Transverse colon (tissue), 4 donors: Measurements from ENCODE around the gene DST.
A peak's percentile ranks its signal among the peaks of the same experiment; 100 is the strongest.

Source experiments
- CTCF ChIP-seq, 5 experiments: fragments of 200-600 bp in 3 of 5; fragments of 450-650 bp in 2 of 5; sonication (generic) in 3 of 5; IDR thresholded peaks; 1 replicate in 2 of 5; 2 replicates in 3 of 5; pipeline ENCODE4 v1.5.1; 2016 to 2017; ENCODE audit warnings: antibody characterized with exemption in 5 of 5, inconsistent platforms in 3 of 5, mild to moderate bottlenecking in 2 of 5, moderate library complexity in 1 of 5
- EP300 ChIP-seq: sonication (generic); formaldehyde crosslinking; IDR thresholded peaks from one replicate; pipeline ENCODE4 v1.6.1; 2017; ENCODE audit warnings: antibody characterized with exemption, low read depth
- POLR2A ChIP-seq: fragments of 450-650 bp; IDR thresholded peaks from one replicate; pipeline ENCODE4 v1.6.1; 2016; ENCODE audit warnings: antibody characterized with exemption, mild to moderate bottlenecking, moderate library complexity
- POLR2AphosphoS5 ChIP-seq, 3 donors: sonication (generic); formaldehyde crosslinking; IDR thresholded peaks; one replicate each; pipeline ENCODE4 v1.6.1; 2016; ENCODE audit warnings: antibody characterized with exemption in 3 of 3

- no peak for TF ChIP-seq EP300
- peak in 3 of 5 experiments; percentile 16 to 38 (median 19) for TF ChIP-seq CTCF (IDR thresholded peaks at IDR 0.05)
- no peak for TF ChIP-seq POLR2A
- no peak for TF ChIP-seq POLR2AphosphoS5 (IDR thresholded peaks at IDR 0.05)
Observed at GRCh38 chr6:56671160-56671559, 28.5 kb upstream of the DST start.
